Astrocyte of the spinal cord (primary cell): Measurements from ENCODE around the gene GLIS1.

Source experiments
- DNase-seq: peaks from one replicate; pipeline ENCODE4 v3.0.0; 2011; ENCODE audit warnings: low read depth, low spot score
- H3K4me3 ChIP-seq: 2 replicates; pipeline ENCODE4 v1.5.1; 2011; ENCODE audit warnings: low read depth, mild to moderate bottlenecking, low read length, moderate library complexity
- CTCF ChIP-seq: IDR thresholded peaks from 2 replicates; pipeline ENCODE4 v1.5.1; 2012; ENCODE audit warnings: low read depth, mild to moderate bottlenecking, low read length, inconsistent platforms
- in situ Hi-C: cut with HindIII; loops from 2 replicates; pipeline ENCODE4 v1.10.0; 2017; ENCODE audit warnings: low sequenced_read_pairs

Gene GLIS1

GRCh38 chr1:53704304-53704703, 34.7 kb downstream of the GLIS1 start:
- no peak for DNase-seq
- in situ Hi-C loops, result no loop called here

GRCh38 chr1:53703174-53703573, 35.8 kb downstream of the GLIS1 start:
- in situ Hi-C loops, result no loop called here
- H3K4me3 ChIP-seq, result no peak overlapping the region
- TF ChIP-seq CTCF, result no peak
- DNase-seq, result no peak

More at GRCh38 chr1:53704304-53704703, 34.7 kb downstream of the GLIS1 start:
- TF ChIP-seq CTCF, result no peak
- H3K4me3 ChIP-seq, result no peak overlapping the region

DNA sequence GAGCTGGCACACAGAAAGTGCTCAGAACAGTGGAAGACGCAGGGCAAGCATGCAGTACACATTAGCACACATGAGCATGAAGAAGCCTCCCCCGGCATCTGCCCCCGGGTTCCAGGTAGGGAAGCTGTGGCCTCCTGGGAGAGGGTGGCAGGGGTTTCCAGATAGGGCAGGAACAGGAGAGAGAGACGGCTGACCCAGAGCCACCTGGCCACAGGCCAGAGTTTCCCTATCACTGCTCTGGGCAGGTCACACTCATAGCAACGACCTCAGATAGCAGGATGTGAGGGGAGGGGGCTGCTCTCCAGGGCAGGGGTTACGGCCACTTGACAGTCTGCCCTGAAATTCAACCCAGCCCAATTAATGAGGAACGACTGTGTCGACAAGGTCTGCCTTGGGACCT, 36.6 kb downstream of the GLIS1 start:
- no peak for TF ChIP-seq CTCF
- no peak for DNase-seq
- no peak overlapping the region for H3K4me3 ChIP-seq
- in situ Hi-C loops, result no loop called here

DNA sequence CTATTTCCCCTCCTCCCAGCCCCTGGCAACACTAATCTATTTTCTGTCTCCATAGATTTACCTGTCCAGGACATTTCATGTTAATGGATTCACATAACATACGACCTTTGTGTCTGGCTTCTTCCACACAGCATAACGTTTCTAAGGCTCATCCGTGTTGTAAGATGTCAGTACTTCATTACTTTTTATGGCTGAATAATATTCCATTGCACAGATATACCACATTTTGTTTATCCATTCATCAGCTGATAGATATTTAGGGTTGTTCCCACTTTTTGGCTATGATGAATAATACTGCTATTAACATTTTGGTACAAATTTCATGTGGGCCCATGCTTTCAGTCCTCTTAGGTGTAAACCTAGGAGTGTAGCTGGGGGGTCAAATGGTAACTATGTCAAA, 38.2 kb downstream of the GLIS1 start:
- no peak for TF ChIP-seq CTCF
- DNase-seq, result no peak
- no peak overlapping the region for H3K4me3 ChIP-seq
- in situ Hi-C loops, result no loop called here

DNA sequence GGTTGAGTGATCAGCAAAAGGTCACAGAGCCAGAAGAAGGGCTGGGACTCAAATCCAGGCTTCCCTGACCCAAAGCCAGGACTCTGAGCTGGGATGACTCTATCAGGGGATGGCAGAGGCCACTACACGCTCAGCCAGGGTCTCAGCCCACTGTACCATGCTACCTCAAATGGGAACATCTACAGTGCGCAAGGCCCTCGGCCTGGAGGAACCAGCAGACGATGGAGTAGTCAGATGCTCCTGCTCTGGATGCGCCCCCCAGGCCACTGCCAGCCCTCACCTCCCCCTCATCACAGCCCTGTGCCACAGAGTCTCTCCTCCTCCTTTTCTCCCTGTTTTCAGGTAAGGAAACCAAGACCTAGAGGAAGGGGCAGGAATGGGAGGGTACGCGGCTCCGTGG, 39.0 kb downstream of the GLIS1 start:
- no peak for TF ChIP-seq CTCF
- DNase-seq, result no peak
- in situ Hi-C loops, result no loop called here
- no peak overlapping the region for H3K4me3 ChIP-seq

GRCh38 chr1:53698384-53698980, 40.5 kb downstream of the GLIS1 start:
- in situ Hi-C loops, result no loop called here

More at GRCh38 chr1:53698384-53698980, 40.5 kb downstream of the GLIS1 start:
- TF ChIP-seq CTCF, result no peak
- DNase-seq, result no peak
- H3K4me3 ChIP-seq, result no peak overlapping the region
